GM10266 (cell line): ENCODE data around the gene HAUS6.
"Not testable (repeated sequence)": the region's sequence is repeated elsewhere in the genome, so short reads cannot be mapped to it uniquely, and the experiment has no call there.

Experiments used
- DNase-seq: peaks from one replicate; pipeline ENCODE4 v3.0.0; 2012; ENCODE audit errors: extremely low spot score
- CTCF ChIP-seq: IDR thresholded peaks from 2 replicates; pipeline ENCODE4 v1.5.1; 2012; ENCODE audit warnings: mild to moderate bottlenecking, low read depth; ENCODE audit not compliant: control insufficient read depth, insufficient read depth; ENCODE audit errors: missing control alignments

Gene HAUS6

GRCh38 chr9:19102181-19102630 lies 498 bp downstream of the HAUS6 start:
- no peak for DNase-seq
- TF ChIP-seq CTCF, result no peak

GRCh38 chr9:19101203-19101602 lies 1.5 kb downstream of the HAUS6 start:
- no peak for DNase-seq
- no peak for TF ChIP-seq CTCF

- not testable (repeated sequence) for DNase-seq
These were observed 5.3 kb downstream of the HAUS6 start for GRCh38 chr9:19097431-19097830.

GRCh38 chr9:19087106-19088000 lies 15.4 kb downstream of the HAUS6 start:
- DNase-seq, result no peak
- TF ChIP-seq CTCF, result no peak

GRCh38 chr9:19085295-19085694 lies 17.4 kb downstream of the HAUS6 start:
- peak; percentile 14 for DNase-seq
- TF ChIP-seq CTCF, result peak; percentile 30

GRCh38 chr9:19074836-19075235 lies 27.9 kb downstream of the HAUS6 start:
- no peak for DNase-seq
- TF ChIP-seq CTCF, result no peak

- no peak for TF ChIP-seq CTCF
- no peak for DNase-seq
These were observed 28.5 kb downstream of the HAUS6 start for GRCh38 chr9:19074229-19074628.

- DNase-seq, result no peak
- TF ChIP-seq CTCF, result no peak
These were observed 45.7 kb downstream of the HAUS6 start for GRCh38 chr9:19057033-19057432.
